GM23338 (cell line): ENCODE measurements around the gene CD300E. TPM values are rescaled to one million over a fixed set of nuclear protein-coding genes. Genes with fewer than 3 reads are reported as not detected.

Experiments used
- ZNF462 ChIP-seq: fragments of 250-450 bp; sonication (Bioruptor Pico); IDR thresholded peaks from 2 replicates; pipeline ENCODE4 v1.5.0; 2020; ENCODE audit warnings: mild to moderate bottlenecking, moderate library complexity
- polyA plus RNA-seq: library from polyadenylated mRNA; unstranded; fragments of >200 nt; fragmentation: Nextera tagmentation; extraction: Ambion mirVana; gene quantifications from 2 replicates; pipeline ENCODE4 v1.2.1, GENCODE V29; 2016
- total RNA-seq: library from RNA; depleted of rRNA; stranded (reverse); fragments of >200 nt; shearing (Covaris generic); gene quantifications from 2 replicates; pipeline ENCODE4 v1.2.3, GENCODE V29; 2014; rRNA removed

CD300E gene
- total and polyA plus RNA-seq, 2 experiments from 2014 or later, result not detected

- no peak for TF ChIP-seq ZNF462
These were observed 62.0 kb downstream of the CD300E start (continued) for GRCh38 chr17:74561586-74561985.

Other genes with a start within 250 kb of the CD300E start
- gene GPRC5C, start 191.7 kb downstream of the CD300E start, total RNA-seq, result 20.7 and 22.4 TPM in 2 replicates
- 8.9 and 9.0 TPM in 2 replicates for gene GPRC5C, start 191.7 kb downstream of the CD300E start, polyA plus RNA-seq
- gene CD300A, start 157.1 kb downstream of the CD300E start, total RNA-seq, result 0.45 and 0.70 TPM in 2 replicates
- gene CD300A, start 157.1 kb downstream of the CD300E start, polyA plus RNA-seq, result 0.37 and 0.54 TPM in 2 replicates
- not detected in 2 replicates for gene CD300LB, start 92.3 kb downstream of the CD300E start, total RNA-seq
- gene CD300LB, start 92.3 kb downstream of the CD300E start, polyA plus RNA-seq, result not detected in 2 replicates
- not detected in 2 replicates for gene CD300C, start 77.6 kb downstream of the CD300E start, total RNA-seq
- gene CD300C, start 77.6 kb downstream of the CD300E start, polyA plus RNA-seq, result not detected in 2 replicates
- not detected in 2 replicates for gene CD300H, start 56.2 kb downstream of the CD300E start, total RNA-seq
- gene CD300H, start 56.2 kb downstream of the CD300E start, polyA plus RNA-seq, result not detected in 2 replicates
- gene CD300LD, start 31.5 kb downstream of the CD300E start, total RNA-seq, result not detected in 2 replicates
- not detected in 2 replicates for gene CD300LD, start 31.5 kb downstream of the CD300E start, polyA plus RNA-seq
- gene CD300LF, start 89.2 kb upstream of the CD300E start, total RNA-seq, result not detected in 2 replicates
- gene CD300LF, start 89.2 kb upstream of the CD300E start, polyA plus RNA-seq, result not detected in 2 replicates
- 3.4 and 5.2 TPM in 2 replicates for gene RAB37, start 113.5 kb upstream of the CD300E start, total RNA-seq
- gene RAB37, start 113.5 kb upstream of the CD300E start, polyA plus RNA-seq, result 3.3 and 3.6 TPM in 2 replicates
- 85.8 and 100 TPM in 2 replicates for gene NHERF1, start 124.9 kb upstream of the CD300E start, total RNA-seq
- 48.8 and 49.3 TPM in 2 replicates for gene NHERF1, start 124.9 kb upstream of the CD300E start, polyA plus RNA-seq
- gene NAT9, start 152.6 kb upstream of the CD300E start, total RNA-seq, result 37.5 and 62.1 TPM in 2 replicates
- gene NAT9, start 152.6 kb upstream of the CD300E start, polyA plus RNA-seq, result 30.7 and 37.3 TPM in 2 replicates
- 0.10 TPM in 1 of 2 replicates, not detected in the other for gene GRIN2C, start 236.1 kb upstream of the CD300E start, total RNA-seq
- gene GRIN2C, start 236.1 kb upstream of the CD300E start, polyA plus RNA-seq, result 0.07 and 0.19 TPM in 2 replicates
- gene FDXR, start 249.3 kb upstream of the CD300E start, total RNA-seq, result 33.1 and 34.5 TPM in 2 replicates
- gene FDXR, start 249.3 kb upstream of the CD300E start, polyA plus RNA-seq, result 19.9 and 21.7 TPM in 2 replicates